Forelimb muscle (tissue), 1 donor: ENCODE results near the gene KDM2A. TPM values are rescaled to one million over a fixed set of nuclear protein-coding genes. Genes with fewer than 3 reads are reported as not detected.

Source experiments
- DNase-seq: peaks from one replicate; pipeline ENCODE4 v3.0.0-alpha.2; 2013; ENCODE audit warnings: low read depth
- polyA plus RNA-seq: library from polyadenylated mRNA; unstranded; fragments of 120-200 nt; gene quantifications from one replicate; pipeline ENCODE4 v1.2.1, GENCODE V29; 2013; ENCODE audit not compliant: insufficient read length

KDM2A gene
- polyA plus RNA-seq, 1 donor, result 51.6 TPM

DNA sequence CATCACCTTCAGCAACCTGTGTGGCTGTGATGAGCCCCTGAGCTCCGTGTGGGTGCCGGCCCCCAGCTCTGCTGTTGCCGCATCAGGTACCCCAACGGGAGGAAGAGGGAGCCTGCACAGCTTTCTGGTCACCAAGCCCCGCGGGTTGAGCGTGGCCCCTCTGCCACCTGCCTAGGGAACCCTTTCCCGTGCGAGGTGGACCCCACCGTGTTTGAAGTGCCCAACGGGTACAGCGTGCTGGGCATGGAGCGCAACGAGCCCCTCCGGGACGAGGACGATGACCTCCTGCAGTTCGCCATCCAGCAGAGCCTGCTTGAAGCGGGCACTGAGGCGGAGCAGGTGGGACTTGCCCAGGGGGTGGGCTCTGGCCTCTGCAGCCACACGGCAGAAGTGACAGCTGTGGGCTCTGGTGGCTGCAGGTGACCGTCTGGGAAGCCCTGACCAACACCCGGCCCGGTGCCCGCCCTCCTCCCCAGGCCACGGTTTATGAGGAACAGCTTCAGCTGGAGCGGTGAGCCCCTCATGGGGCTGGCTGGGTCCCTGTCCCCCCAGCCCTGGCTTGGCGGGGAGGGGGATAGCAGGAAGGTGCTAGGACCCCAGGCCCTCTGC lies 182.4 kb downstream of the KDM2A start:
- DNase-seq, result no peak

DNA sequence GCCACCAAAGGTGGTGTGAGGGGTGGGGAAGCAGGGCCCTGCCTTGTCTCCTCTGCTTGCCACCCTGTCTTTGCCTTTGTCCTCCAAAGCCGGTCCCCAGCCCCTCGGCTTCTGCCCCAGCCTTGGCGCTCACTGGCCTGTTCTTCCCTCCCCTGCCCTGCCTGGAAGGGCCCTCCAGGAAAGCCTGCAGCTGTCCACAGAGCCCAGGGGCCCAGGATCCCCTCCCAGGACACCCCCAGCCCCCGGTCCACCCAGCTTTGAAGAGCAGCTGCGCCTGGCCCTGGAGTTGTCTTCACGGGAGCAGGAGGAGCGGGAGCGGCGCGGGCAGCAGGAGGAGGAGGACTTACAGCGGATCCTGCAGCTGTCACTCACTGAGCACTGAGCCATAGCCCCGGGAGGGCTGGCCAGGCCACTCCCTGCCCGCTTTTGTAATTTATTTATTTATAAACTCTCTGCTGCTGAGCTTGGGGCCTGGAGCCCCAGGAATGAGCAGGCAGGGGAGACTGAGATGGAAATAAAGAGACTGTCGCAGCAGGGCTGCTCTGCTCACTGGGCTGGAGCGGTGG lies 183.0 kb downstream of the KDM2A start:
- DNase-seq, result no peak

DNA sequence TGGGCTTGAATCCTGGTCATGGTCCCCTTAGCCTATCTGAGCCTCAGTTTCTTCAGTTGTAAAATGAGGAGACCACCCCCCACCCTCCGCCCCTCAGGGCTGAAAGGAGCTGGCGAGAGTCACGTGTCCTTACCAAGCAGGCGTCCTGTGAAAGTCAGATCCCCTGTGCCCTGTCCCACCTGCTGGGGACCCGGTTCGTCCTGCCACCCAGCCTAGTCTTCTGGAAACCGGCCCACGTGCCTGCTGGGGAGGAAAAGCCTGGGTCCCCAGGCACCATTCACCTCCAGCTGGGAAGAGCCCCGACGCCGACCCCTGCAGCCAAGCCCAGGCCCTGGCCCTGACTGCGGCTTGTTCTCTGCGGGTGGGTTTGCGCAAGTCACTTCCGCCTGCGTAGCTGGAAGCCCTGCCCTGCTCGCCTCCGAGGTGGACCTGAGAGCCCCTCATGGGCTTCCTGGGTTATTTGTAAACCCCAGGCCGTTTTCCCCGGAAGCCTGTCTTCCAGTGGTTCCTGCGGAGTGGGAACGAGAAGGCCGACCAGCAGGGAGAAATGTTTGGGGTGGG lies 183.6 kb downstream of the KDM2A start:
- no peak for DNase-seq

DNA sequence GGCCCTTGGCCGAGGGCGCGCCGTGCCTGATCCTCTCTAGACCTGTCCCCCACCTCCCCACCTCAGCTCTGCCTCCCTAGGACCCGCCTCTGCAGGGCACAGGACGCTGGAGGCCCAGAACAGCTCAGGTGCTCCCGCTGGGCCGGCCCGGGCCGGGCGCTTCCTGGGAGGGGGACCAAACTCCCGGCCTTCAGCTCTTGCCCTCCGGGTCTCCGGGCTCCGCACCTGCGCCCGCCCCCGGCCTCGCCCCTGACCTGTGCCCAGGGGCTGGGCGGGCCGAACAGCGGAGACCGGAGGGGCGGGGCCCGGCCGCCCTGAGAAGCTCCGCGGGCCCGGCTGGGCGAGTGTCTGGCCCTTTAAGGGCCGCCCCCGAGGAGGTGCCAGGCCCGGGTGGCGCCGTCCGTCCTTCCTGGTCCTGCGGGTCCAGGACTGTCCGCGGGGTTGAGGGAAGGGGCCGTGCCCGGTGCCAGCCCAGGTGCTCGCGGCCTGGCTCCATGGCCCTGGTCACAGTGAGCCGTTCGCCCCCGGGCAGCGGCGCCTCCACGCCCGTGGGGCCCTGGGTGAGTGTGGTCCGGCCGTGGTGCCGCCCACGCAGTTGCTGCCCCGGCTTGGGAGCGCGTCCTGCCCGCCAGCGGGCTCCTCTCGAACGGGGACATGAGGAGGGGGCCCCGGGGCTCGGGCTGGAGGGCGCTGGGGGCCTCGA lies 184.2 kb downstream of the KDM2A start, which contains the start of gene SSH3:
TSS of gene SSH3 (plus strand) at position 399 of the 703 bp plus-strand sequence. CDS start at position 495, 96 bp downstream.
- DNase-seq, result no peak

DNA sequence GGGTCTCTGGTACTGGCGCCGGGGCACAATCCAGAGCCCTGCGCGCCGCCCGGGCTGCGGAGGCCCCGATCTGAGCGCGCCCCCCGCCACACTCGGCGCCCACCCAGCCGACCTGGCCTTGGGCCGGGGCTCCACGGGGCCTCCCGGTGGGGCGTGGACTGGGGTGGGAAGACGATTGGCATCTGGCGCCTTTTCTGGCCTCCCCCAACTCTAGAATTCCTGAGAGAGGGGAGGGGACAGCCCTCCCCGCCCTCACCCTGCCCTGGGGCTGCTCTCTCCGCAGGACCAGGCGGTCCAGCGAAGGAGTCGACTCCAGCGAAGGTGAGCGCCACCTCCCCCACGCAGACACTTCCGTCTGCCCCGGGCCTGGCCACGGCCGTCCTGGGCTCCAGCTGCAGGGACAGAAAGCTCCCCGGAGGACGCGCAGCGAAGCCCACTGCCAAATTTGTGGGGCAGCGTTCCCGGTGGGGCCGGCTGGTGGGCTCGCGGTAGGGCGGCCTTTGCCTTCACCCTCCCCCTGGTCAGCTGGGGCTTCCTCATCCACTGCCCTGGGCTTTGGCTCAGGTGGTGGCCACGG lies 184.9 kb downstream of the KDM2A start:
- DNase-seq, result no peak

DNA sequence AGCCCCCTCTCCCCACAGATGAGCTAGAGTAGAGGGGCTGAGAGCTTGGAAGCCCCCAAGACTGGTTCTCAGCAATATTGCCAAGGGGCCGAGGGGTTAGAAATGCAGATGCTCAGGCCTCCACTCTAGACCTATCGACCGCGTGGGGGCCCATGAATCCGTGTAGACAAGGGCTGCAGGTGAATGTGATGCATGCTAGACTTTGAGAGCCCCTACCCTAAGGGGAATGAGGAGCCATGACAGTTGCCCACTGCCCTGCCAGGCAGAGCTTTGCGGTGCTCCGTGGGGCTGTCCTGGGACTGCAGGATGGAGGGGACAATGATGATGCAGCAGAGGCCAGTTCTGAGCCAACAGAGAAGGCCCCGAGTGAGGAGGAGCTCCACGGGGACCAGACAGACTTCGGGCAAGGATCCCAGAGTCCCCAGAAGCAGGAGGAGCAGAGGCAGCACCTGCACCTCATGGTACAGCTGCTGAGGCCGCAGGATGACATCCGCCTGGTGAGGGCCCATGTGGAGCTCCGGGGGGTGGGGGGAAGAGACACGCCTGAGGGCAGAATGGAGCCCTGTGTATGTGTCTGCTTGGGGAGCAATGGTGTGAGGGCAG lies 185.5 kb downstream of the KDM2A start:
- no peak for DNase-seq

DNA sequence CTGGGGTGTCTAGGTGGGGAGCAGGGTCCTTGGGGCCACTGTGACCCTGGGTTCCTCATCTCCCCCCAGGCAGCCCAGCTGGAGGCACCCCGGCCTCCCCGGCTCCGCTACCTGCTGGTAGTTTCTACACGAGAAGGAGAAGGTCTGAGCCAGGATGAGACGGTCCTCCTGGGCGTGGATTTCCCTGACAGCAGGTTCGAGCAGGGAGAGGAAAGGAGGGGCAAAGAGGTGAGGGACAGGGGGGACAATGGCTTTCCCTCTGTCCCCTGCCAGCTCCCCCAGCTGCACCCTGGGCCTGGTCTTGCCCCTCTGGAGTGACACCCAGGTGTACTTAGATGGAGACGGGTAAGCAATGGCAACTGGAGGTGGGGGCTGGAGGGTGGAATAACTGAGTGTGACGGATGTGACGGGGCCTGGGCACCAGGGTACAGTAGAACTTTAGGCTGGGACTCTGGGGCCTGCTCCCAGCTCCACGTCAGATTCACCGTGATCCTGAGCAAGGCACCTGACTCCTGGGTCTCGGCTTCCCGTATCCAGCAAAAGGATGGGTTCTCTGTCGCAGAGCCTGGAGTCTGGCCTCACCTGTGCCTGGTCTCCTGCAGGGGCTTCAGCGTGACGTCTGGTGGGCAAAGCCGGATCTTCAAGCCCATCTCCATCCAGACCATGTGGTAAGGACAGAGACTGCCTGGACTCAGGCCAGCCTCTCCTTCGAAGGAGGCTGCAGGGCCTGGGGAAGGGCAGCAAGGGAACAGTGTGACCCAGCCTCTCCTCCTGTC lies 187.9 kb downstream of the KDM2A start:
- DNase-seq, result no peak

DNA sequence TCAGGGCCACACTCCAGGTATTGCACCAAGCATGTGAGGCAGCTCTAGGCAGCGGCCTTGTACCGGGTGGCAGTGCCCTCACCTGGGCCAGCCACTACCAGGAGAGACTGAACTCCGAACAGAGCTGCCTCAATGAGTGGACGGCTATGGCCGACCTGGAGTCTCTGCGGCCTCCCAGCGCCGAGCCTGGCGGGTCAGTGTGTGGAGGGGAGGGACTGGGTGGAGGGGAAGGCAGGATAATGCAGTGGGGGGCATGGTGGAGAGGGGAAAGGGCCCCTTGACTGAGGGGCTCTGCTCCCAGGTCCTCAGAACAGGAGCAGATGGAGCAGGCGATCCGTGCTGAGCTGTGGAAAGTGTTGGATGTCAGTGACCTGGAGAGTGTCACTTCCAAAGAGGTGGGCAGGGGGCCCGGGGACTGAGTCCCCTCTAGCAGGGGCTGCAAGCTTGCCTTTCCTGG lies 188.5 kb downstream of the KDM2A start:
- DNase-seq, result no peak

Other genes starting within 250 kb of the KDM2A start
- 18.6 TPM for gene PC, start 160.9 kb upstream of the KDM2A start, polyA plus RNA-seq
- not detected for gene C11orf86, start 144.0 kb upstream of the KDM2A start, polyA plus RNA-seq
- 0.10 TPM for gene SYT12, start 96.1 kb upstream of the KDM2A start, polyA plus RNA-seq
- 18.5 TPM for gene RHOD, start 62.4 kb upstream of the KDM2A start, polyA plus RNA-seq
- gene GRK2, start 147.2 kb downstream of the KDM2A start, polyA plus RNA-seq, result 45.9 TPM
- 29.3 TPM for gene ANKRD13D, start 170.0 kb downstream of the KDM2A start, polyA plus RNA-seq
- gene SSH3, start 184.3 kb downstream of the KDM2A start, polyA plus RNA-seq, result 17.6 TPM
- 31.9 TPM for gene POLD4, start 234.3 kb downstream of the KDM2A start, polyA plus RNA-seq